Measurements from ENCODE around the gene RELT.

Gene RELT, protein sequence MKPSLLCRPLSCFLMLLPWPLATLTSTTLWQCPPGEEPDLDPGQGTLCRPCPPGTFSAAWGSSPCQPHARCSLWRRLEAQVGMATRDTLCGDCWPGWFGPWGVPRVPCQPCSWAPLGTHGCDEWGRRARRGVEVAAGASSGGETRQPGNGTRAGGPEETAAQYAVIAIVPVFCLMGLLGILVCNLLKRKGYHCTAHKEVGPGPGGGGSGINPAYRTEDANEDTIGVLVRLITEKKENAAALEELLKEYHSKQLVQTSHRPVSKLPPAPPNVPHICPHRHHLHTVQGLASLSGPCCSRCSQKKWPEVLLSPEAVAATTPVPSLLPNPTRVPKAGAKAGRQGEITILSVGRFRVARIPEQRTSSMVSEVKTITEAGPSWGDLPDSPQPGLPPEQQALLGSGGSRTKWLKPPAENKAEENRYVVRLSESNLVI

DNA sequence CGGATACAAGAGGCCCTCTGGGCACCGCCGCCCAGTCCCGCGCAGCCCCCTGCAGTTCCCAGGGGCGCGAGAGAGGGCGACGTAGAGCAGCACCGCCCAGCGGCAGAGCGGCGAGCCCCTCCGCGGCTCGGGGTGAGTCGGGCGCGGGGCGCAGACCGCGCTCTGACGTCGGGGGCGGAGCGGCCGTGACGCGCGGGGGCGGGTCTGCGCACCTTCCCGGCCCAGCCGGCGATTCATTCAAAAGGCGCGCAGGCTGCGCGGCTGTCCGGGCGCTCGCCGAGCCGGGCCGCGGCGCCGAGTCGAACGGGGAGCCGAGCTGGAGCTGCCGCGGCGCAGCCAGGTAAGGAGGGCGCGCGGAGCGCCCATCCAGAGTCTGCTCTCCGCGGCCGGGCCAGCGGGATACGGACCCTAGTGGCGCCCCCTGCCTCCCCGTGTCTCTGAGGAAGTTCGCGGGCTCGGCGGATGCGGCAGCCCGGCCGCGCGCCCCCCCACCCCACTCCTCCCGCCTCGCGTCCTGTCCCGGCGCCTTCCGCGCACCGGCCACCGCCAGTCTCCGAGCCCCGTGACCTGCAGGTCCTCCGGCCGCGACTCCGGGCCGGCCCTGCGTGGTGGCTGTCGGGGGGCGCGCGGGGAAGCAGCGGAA lies at the start of gene RELT:
Gene RELT (plus strand): TSS at position 240 of the 643 bp plus-strand sequence. CDS start 12,738 bp downstream, outside the sequence.
- peak; percentile 86 for DNase-seq

DNA sequence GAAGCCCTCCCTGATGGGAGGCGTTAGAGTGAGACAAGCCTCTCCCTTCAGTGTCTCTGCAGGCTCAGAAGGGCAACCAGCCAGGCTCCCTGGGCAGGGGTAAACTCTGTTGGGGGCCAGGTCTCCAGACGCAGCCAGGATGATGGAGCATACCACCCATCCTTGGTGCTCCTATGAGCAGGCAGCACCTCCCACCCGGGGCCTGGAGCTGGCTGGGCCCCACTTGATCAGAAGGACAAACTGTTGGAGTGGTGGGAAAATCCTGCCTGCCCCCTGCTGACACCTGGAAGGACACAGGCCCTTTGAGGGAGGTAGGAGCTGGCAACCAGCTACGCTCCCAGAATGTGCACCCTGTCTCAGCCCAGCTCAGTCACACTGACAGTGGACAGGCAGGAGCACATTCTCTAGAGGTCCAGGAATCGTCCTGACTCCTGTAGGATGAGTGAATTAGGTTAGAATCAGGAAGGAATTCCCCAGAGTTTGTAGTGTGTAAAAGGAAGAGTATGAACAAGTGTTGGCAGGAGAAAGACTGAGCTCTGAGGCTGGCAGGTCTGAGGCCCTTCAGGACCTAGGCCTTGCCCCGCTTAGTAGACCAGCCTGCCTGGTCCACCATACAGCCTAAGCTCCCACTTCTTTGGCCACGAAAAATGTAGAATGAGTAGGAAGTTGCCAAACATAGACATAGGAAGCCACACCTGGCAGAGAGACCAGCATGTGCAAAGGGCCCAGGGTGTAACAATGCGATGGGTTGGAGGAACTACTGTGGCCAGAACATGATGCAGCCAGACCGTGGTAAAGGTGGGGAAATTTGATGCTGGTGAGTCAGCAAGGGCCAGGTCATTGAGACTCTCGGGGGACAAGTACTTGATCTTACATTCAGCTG lies 49.0 kb upstream of the RELT start:
- no peak for DNase-seq

DNA sequence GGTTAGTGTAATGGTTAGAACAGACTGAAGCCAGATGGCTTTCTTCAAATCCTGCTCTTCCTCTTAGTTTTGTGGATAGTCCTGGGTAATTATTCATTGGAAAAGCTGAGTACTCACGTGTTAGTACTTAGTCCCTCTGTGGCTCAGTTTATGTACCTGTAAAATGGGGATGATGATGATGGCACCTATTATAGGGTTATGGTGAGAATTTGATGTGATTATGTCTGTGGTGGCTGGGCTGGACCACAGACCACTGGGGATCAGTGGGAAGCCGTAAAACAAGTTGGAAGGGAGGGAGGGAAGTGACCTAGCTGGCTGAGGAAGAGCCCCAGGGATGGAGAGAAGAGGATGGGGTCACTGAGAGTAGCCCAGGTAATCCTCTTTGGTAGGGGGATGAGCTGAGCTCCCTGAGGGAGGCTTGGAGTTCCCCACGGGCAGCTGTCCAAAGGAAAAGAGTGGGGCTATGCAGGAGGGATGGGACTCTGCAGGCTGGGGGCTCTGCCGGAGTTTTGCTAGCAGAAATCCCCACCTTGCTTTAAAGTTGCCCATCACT lies 48.3 kb upstream of the RELT start:
- DNase-seq: no peak

DNA sequence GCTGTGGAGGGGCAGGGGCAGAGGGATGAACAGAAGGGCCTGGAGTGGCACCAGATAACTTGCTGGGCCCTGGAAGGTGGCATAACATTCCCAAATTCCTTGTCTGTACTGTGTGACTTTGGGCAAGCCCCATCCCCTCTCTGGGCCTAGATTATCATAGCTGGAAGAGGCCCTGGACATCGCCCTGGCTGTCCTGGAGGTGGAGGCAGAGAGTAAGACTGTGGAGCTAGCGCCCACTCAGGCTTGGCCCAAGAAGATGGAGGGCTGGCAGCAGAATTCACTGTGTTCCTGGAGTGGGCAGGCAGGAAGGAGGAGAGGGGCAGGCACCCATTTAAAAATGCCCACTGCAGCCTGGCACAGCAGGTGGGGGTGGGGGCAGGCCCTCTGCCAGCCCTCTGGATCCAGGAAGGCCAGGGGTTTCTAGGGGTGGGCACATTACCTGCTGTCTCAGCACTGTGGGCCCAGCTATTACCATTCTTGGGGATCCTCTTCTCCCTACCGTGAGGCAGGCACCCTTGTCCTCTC lies 45.6 kb upstream of the RELT start:
- no peak for DNase-seq

DNA sequence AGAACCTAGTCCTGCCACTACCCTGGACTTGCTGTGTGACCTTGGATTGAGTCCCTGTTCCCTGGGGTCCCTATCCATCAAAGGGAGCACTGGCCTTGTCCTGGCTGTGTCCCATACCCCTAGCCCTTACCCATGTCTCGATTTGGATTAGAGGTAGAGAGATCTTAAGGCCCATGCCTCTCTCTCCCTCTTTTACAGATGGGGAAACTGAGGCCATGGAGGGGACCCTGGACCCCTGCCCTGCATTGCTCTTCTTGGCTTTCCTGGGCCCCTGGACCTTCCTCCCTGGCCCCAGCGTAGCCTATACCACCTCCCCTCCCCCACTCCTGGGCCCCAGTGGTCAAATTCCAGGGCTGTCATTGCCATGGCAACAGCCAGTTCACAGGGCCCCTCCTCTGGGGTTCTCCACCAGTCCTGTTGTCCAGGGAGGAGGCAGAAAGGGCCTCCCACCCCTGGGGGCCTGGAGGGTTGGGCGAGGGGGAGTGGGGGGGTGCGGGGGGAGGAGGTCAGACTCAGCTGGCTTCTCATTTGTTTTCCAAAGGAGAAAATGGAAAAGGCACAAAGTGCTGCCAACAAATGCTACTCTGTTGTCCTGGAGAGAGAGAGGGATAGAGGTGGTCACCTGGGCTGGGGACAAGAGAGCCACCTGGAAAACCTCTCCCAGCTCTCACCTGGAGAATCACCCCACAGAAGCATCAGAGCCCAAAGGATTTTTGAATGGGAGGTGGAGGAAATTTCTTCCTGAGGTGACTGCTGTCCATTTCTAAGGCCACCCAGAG lies 44.9 kb upstream of the RELT start:
- DNase-seq: no peak

DNA sequence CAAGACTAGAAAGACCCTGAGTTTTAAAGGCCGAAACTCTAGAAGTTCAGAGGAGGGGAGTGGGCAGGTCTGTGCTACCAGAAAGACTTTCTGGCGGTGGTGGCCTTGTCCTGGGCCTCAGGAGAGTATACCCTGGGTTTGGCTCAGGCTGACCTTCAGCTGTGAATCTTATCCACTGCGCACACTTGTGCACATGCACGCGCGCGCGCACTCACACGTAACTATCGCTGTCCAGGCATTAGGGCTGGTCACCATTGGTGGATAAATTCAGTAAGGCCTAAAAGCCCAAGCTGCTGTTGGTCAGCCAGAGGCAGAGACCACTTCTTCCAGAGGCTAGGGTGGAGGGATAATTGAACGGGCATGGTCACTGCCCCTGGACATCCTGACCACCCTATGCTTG lies 43.0 kb upstream of the RELT start:
- no peak for DNase-seq

DNA sequence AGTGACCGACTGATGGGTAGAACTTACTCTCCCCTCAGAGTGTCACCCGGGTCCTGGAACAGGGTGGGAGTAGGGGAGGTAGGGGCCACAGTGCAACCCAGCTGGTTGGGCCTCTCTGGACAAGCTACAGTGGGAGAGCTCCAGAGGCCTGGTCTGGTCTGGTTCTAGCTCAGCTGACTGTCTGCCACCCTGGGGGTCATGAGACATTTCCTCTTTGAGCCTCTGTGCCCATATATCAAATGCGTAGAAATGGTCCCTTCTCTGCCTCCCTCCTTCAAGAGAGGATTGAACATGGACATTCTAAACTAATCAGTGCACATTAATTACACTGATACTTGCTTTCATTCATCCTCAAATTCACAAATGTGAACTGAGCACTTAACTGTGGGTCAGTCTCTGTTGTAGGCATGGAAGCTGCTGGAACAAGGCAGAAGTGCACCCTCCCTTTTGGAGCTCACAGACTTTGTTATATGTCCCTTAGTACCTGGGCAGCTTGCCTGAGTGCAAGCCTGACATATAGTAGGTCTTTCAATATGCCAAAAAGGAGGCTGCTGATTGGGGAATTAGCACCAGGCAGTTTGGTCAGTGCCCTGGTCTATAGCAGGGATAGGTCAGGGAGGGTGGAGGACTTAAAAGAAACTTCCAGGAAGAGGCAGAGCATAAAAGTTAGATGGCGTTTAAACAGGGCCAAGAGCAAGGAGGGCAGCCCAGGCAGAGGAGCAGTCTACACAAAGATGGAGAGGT lies 42.4 kb upstream of the RELT start:
- no peak for DNase-seq

DNA sequence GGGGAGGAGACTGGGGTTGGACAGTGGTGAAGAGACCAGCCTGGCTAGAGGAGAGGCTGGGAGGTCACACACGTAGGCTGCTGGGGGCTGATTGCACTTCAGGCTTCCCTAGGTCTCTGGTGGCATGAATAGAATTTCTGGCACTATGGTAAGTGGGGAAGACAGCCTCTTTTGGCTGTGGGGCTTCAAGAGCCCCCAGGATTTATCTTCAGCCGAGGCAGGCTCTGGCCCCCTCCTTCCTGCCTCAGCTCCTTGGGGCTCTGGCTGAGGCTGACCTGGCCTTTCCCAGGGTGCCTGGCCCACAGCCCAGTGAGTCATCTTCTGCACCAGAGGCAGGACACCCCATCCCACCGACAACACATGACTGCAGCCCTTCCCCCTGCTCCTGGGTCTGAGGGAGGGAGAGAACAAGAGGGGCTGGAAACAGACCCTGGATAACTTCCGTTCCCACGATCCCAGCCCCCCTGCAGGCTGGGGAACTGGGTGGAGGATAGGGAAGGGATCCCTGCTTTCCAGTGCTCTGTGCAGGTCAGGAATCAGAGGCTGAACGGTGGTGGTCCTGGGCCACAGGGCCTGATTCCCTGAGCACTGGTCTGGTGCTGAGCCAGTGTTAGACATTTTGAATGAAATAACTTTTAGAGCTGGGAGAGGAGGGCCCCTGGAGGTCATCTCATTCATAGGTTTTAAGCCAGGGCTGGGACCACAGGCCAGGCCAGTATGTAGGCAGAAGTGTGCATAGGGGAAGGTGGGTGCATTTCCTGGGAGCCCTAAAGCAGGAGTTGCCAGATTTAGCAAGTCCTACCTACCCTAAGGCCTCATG lies 41.6 kb upstream of the RELT start:
- DNase-seq: no peak

DNA sequence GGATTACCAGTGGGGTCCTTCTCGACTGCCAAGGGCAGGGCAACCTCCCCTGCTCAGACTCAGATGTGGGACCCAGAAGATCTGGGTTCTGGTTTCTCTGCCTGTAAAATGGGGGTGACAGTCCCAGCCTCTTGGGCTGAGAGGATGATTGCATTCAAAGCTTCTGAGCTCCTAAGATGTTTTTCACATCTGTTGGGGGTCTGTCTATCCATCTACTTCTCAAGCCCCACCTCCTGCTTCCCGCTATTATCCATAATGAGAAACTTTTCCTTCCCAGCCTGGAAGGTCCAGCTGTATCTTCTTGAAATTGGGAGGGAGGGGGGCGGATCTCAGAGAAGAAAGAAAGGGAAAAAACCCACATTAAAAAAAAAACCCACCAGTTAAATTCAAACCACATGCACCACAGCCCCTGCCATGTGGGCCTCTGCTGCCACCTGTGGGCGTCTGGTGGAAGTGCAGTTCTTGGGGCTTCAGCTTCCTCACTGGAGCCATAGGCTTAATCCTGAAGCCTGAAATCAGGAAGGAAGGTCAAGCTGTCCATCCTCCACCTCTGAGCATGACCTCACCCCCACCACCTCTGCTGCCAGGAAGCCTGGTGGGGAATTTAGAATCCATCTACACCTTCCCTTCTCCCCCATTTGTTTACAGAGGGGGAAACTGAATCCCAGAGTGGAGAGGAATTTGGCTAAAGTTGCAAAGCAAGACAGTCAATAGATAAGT lies 40.8 kb upstream of the RELT start:
- peak; percentile 81 for DNase-seq

DNA sequence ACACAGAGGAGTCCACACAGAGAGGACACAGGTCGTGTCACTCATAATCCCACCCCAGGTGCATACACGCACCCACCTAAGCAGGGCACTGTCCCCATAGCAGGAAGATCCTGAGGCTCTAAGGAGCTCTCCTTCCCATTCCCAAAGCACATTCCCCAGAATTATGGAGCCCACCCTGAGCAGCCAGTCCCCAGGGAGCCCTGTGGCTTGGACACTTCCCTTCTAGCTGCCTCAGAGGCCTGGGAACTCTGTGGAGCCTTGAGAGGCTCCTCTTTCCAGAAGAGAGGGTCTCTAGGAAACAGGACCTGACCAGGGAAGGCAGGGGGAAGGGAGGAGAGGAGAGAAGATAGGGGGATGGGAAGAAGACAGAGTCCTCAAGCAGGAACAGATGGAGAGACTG lies 38.4 kb upstream of the RELT start:
- no peak for DNase-seq

DNA sequence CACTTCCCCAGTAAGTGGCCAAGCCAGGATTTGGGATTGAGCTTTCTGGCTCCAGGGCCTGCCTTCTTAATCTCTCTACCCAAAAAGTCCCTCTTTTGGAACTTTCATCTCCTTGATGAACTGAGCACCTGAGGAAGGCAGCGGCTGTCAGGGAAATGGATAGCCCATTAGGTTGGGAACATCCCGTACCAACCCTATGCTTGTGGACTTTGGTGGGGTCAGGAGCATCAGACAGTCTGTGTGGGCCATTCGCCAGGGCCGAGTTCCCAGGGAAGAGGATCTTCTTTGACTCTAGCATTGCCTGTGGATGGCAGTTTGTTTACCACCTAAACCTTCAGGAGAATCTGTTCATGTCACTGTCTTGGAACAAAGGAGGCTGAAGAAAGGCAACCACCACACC lies 37.9 kb upstream of the RELT start:
- no peak for DNase-seq

DNA sequence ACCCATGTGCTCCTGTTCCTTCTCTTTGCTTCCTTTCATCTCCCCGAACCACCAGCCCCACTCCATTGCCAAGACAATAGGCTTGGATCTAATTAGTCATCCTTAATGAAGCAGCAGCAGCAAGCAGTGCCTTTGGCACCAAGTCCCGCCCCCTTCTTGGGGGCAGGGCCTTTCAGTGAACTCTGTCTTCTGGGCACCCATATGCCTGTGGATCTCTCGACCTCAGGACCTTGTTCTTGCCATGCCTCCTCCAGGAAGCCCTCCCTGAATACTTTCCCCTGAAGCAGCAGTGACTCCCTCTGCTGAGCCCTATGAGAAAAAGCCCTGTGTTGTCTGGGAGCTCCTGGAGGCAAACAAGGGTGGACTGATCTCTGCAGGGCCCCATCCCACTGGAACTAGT lies 36.0 kb upstream of the RELT start:
- DNase-seq: no peak

DNA sequence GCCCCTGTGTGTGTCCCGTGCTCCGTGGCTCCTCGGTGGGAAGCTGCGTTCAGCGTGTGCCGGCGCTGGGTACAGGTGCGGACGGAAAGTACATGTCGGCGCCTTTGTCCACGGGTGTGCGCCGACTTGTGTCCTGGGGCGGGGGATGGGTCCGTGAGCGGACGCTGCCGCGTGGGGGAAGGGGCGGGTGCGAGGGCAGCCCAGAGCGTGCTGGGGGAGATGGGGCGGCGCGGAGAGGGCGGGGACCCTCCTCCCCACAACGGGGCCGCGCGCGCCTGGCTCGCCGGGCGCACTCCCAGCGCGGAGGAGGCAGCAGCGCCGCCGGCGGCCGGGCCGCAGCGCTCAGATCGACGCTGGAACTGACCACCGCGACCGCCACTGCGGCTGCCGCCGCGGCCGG lies 33.6 kb upstream of the RELT start:
- peak; percentile 35 for DNase-seq

DNA sequence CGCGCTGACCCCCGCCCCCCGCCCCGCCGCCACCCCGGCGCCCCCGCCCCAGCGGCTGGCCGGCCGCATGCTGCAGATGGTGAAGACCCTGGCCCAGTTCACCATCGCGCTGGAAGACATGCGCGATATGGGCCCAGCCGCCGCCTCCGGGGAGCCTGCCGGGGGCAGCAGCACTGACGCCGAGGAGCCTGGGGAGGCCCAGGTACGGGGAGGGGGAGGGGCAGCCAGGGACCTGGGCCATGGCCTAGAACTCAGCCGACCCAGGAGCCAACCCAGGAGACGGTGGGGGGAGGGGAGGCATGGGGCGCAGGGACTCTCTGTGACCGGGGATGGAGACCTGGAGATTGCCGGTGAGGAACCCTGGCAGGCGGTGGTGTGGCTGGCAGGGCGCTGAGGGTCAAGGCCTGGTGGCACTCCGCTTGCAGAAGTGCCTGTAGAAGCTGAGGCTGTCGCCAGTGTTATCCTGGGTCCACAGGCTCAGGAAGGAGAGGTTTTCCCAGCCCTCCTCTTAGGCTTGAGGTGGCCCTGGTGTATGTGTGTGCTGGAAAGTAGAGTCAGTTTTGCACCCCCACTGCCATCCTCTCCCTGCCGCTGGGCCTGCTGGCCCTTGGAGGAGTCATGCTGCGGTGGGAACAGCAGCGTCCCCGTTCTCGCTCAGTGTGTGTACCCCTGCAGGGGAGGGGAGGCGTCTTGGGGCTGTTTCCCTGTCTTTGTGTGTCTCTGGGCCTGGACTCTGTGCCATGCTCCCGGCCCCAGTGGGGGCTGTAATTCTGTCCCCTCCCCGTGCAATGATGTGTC lies 32.9 kb upstream of the RELT start:
- DNase-seq: peak; percentile 31

DNA sequence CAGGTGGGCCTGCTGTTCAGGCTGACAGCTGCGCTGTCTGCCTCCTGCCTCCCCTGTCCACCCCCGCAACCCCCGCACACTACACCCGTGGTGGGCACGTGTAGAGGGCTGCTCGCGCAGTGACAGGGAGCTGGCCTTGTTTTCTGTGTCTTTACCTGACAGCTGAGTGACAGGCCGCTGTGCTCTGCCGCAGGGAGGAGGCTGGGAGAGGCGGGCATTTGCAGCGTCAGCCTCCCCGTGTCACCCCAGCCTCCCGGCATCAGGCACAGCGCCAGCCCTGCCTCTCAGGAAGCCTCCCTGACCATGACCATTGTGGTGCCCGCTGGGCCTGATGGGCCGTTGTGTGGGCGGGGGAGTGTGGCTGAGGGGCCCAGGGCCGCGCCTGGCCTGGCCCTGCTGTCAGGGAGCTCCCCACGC lies 32.0 kb upstream of the RELT start:
- peak; percentile 43 for DNase-seq

DNA sequence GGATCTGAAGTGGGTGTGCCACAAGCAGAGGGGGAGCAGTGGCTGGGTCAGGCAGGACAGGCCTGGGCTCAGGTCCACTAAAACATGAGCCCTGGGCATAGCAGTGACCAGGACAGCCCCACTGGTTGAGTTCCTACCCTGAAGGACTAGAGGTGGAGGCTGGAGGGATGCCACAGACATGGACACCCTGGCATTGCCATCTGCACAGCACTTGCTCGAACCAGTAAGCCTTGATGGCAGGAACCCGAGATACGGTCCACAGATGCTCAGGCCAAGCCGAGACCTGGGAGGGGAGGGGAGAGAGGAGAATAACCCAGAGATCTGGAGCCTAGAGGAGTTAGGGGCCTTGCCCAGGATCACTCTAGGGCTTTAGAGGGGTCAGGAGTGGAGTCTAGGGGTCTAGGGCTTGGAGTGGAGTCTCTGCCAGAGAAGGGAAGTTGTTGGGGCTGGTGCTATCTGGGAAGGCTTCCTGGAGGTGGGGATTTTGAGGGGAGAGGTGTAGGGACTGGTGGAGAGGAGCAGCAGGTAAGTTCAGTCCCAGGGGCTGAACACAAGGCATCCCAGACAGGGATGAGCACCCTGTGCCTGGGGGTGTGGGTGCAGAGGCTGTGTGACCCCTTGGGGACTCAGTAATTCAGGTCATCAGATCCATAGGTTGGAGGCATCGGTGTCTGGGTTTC lies 30.6 kb upstream of the RELT start:
- DNase-seq: no peak

DNA sequence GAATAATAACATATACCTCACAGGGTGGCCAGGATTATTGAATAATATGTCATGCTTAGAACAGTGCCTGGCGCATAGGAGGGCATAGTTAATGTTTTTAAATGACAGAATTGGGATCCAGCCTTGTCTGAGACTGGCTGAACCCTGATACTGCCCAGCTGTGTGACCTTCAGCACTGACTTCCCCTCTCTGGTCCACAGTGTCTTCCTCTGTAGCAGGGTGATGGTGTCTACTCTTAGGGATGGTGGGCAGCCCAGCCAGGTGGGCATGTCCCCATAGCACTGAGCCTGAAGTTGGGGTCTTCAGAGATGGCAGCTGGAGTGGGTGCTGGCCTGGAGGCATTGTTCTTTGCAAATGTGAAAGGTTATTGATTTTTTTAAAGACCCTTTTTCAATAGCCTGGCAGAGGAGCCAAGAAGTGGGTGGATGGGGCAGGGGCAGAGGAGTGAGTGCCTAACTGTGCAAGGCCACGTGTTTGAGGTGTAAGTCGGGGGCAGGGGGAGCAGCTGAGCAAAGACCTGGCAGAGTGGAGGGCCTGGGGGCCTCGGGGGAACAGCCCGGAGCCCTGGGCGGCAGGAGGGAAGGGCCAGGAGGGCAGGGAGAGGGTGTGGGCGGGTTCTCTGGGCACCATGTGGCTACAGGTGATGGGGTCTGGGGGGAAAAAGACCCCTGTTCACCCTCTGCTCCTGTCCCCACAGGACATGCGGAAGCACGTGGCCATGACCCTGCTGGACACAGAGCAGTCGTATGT lies 29.8 kb upstream of the RELT start:
- DNase-seq: no peak

Measured in NCI-H1092 treated with DMSO at 0.1 percent for 48 hours (cell line).